ENCODE data around the gene SCN1B. TPM values are rescaled to one million over a fixed set of nuclear protein-coding genes. Genes with fewer than 3 reads are reported as not detected.

The SCN1B gene
- total and polyA plus RNA-seq, 2 experiments from 2014 or later: 1.6 to 4.2 TPM

GRCh38 chr19:34999498-35000337 is 30.6 kb upstream of the SCN1B start, which contains the start of gene GRAMD1A:
GRAMD1A (plus strand) TSS chr19:35000323; CDS start chr19:35000479, 156 bp downstream.
- no peaks in the 10 kb centered on the region for H3K9me3 ChIP-seq (ENCODE audit: low read depth)
- peak within 1 kb of the TSS; percentile 93 for H3K27ac ChIP-seq
- peaks cover 11% of the 10 kb centered on the region for H3K4me1 ChIP-seq (ENCODE audit: low read depth)
- no peaks in the 10 kb centered on the region for H3K27me3 ChIP-seq
- H3K36me3 ChIP-seq: no peaks in the 10 kb centered on the region
- H3K4me3 ChIP-seq: peak within 1 kb of the TSS; percentile 98
- DNase-seq (ENCODE audit: low read depth in 1 of 2, low spot score in 1 of 2): peak; percentile 90 to 94
- TF ChIP-seq, protein P1, sequence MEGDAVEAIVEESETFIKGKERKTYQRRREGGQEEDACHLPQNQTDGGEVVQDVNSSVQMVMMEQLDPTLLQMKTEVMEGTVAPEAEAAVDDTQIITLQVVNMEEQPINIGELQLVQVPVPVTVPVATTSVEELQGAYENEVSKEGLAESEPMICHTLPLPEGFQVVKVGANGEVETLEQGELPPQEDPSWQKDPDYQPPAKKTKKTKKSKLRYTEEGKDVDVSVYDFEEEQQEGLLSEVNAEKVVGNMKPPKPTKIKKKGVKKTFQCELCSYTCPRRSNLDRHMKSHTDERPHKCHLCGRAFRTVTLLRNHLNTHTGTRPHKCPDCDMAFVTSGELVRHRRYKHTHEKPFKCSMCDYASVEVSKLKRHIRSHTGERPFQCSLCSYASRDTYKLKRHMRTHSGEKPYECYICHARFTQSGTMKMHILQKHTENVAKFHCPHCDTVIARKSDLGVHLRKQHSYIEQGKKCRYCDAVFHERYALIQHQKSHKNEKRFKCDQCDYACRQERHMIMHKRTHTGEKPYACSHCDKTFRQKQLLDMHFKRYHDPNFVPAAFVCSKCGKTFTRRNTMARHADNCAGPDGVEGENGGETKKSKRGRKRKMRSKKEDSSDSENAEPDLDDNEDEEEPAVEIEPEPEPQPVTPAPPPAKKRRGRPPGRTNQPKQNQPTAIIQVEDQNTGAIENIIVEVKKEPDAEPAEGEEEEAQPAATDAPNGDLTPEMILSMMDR (IDR thresholded peaks at IDR 0.05; ENCODE audit: low read depth, low read length): no peak

GRCh38 chr19:35000338-35000646 is 30.0 kb upstream of the SCN1B start:
- H3K27me3 ChIP-seq: no peaks in the 10 kb centered on the region
- peak overlapping the region; percentile 98 for H3K4me3 ChIP-seq
- peak overlapping the region; percentile 93 for H3K27ac ChIP-seq
- no peaks in the 10 kb centered on the region for H3K9me3 ChIP-seq (ENCODE audit: low read depth)
- TF ChIP-seq, protein P1 (IDR thresholded peaks at IDR 0.05; ENCODE audit: low read depth, low read length): no peak
- peaks cover 11% of the 10 kb centered on the region for H3K4me1 ChIP-seq (ENCODE audit: low read depth)
- DNase-seq (ENCODE audit: low read depth in 1 of 2, low spot score in 1 of 2): no peak
- no peaks in the 10 kb centered on the region for H3K36me3 ChIP-seq

DNA sequence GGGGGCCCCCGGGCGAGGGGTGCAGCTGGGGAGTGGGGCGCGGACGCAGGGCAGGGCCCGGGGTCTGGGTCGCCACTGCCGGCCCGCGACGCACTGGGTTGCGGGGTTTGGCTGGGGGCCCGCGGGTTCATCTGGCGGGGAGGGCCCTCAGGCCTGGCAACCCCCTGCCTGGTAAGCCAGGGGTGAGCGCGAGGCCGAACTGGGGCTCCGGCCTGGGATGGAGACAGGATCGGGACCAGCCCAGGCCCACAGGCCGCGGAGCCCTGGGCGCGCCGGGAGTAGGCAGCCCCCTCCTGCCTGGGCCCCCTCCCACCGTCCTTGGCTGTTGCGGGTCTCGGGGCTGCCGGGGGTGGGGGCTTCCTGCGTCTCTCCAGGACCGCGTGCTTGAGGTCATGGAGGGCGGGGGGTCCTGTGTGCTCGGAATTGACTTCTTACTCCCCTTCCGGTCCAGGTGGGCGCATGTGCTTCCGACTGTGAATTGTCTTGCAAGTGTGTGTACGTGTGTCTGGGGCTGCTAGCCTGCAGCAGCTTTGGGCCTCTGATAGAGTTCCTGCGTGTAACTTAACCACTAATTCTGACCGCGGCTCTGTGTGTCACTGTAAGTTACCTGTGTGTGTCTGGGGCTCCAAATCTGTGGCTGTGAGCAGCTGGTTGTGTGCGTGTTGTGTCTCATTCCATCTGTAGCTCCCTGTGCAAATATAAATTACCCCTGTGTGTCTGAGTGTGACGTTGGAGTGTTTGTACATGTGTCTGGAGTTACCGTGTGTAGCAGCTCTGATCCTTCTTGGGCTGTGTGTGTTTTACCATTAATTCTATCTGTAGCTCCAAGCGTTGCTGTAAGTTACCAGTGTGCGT is 29.4 kb upstream of the SCN1B start:
- peak; percentile 43 to 45 for DNase-seq (ENCODE audit: low read depth in 1 of 2, low spot score in 1 of 2)
- H3K4me1 ChIP-seq (ENCODE audit: low read depth): peaks cover 11% of the 10 kb centered on the region

GRCh38 chr19:35002037-35002535 is 28.2 kb upstream of the SCN1B start:
- H3K27me3 ChIP-seq: no peaks in the 10 kb centered on the region
- H3K27ac ChIP-seq: no peak overlapping the region

More for the DNA sequence above, 29.4 kb upstream of the SCN1B start:
- peak overlapping the region; percentile 93 for H3K27ac ChIP-seq
- TF ChIP-seq, protein P1 (IDR thresholded peaks at IDR 0.05; ENCODE audit: low read depth, low read length): no peak
- peak overlapping the region; percentile 98 for H3K4me3 ChIP-seq
- no peaks in the 10 kb centered on the region for H3K27me3 ChIP-seq
- no peaks in the 10 kb centered on the region for H3K36me3 ChIP-seq
- no peaks in the 10 kb centered on the region for H3K9me3 ChIP-seq (ENCODE audit: low read depth)

More at GRCh38 chr19:35002037-35002535, 28.2 kb upstream of the SCN1B start:
- TF ChIP-seq, protein P1 (IDR thresholded peaks at IDR 0.05; ENCODE audit: low read depth, low read length): no peak
- Histone ChIP-seq H3K36me3 (no peaks in the 10 kb centered on the region), H3K9me3 (ENCODE audit: low read depth) (no peaks in the 10 kb centered on the region), H3K4me3 (no peak overlapping the region), H3K4me1 (ENCODE audit: low read depth) (peaks cover 11% of the 10 kb centered on the region)
- DNase-seq (ENCODE audit: low read depth in 1 of 2, low spot score in 1 of 2): no peak

Data from cardiac muscle cell (in vitro differentiated cells and primary cell).